SK-N-SH (cell line): Measurements from ENCODE around the gene NR2F1. TPM values are rescaled to one million over a fixed set of nuclear protein-coding genes. Genes with fewer than 3 reads are reported as not detected.

Experiments used
- CTCF ChIA-PET: fragments of 300-600, 350-600 bp; formaldehyde crosslinking; extraction: SDS; loops from one replicate; lab custom pipeline; 2021; lab: Yijun Ruan, JAX
- POLR2A ChIA-PET: fragments of 350-600 bp; sonication (Branson Sonifier 250); formaldehyde crosslinking; extraction: SDS; loops from one replicate; lab custom pipeline; 2020; ENCODE audit warnings: antibody characterized with exemption, inconsistent platforms; lab: Yijun Ruan, JAX
- DNase-seq: peaks from one replicate; pipeline ENCODE4 v3.0.0; 2012
- H2AFZ ChIP-seq: fragments of 200-600 bp; sonication (generic); 2 replicates; pipeline ENCODE4 v1.8.1; 2016; ENCODE audit warnings: antibody characterized with exemption, mild to moderate bottlenecking, low read depth
- H3F3A ChIP-seq: fragments of 200-600 bp; sonication (generic); replicated peaks from 2 replicates; pipeline ENCODE3; 2016; ENCODE audit warnings: antibody characterized with exemption, mild to moderate bottlenecking; ENCODE audit not compliant: insufficient read depth
- H3K27ac ChIP-seq, 2 experiments: fragments of 200-500 bp in 1 of 2; fragments of 200-600 bp in 1 of 2; sonication (Bioruptor generic) in 1 of 2; sonication (generic), shearing (Covaris generic) in 1 of 2; 2 replicates each; pipeline versions ENCODE4 v1.5.1 to v1.6.1; 2014 to 2016; ENCODE audit warnings: low read depth in 2 of 2, inconsistent platforms in 1 of 2, low read length in 1 of 2, mild to moderate bottlenecking in 1 of 2, mixed read lengths in 1 of 2
- H3K27me3 ChIP-seq: fragments of 200-600 bp; sonication (generic), shearing (Covaris generic); 2 replicates; pipeline ENCODE4 v1.6.1; 2016; ENCODE audit warnings: mixed run types; ENCODE audit not compliant: insufficient read depth
- H3K36me3 ChIP-seq, 2 experiments: fragments of 200-500 bp in 1 of 2; fragments of 200-600 bp in 1 of 2; sonication (Bioruptor generic) in 1 of 2; sonication (generic) in 1 of 2; replicated peaks in 1 of 2; 2 replicates each; pipeline versions ENCODE3 to v1.5.1; 2014 to 2016; ENCODE audit warnings: low read length in 1 of 2, mild to moderate bottlenecking in 1 of 2; ENCODE audit not compliant: insufficient read depth in 2 of 2, control insufficient read depth in 1 of 2
- H3K4me1 ChIP-seq, 2 experiments: fragments of 200-500 bp in 1 of 2; fragments of 200-600 bp in 1 of 2; sonication (Bioruptor generic) in 1 of 2; sonication (generic), shearing (Covaris generic) in 1 of 2; 2 replicates each; pipeline versions ENCODE4 v1.5.1 to v1.6.1; 2014 to 2016; ENCODE audit warnings: low read depth in 1 of 2, low read length in 1 of 2, mixed run types in 1 of 2; ENCODE audit not compliant: insufficient read depth in 2 of 2, control insufficient read depth in 1 of 2
- H3K4me2 ChIP-seq: fragments of 200-600 bp; sonication (generic), shearing (Covaris generic); 2 replicates; pipeline ENCODE4 v1.6.1; 2017; ENCODE audit warnings: mixed run types
- H3K4me3 ChIP-seq, 2 experiments: fragments of 200-500 bp in 1 of 2; fragments of 200-600 bp in 1 of 2; sonication (Bioruptor generic) in 1 of 2; sonication (generic), shearing (Covaris generic) in 1 of 2; 2 replicates each; pipeline versions ENCODE4 v1.5.1 to v1.8.1; 2014 to 2016; ENCODE audit warnings: low read depth in 2 of 2, inconsistent platforms in 1 of 2, low read length in 1 of 2, mild to moderate bottlenecking in 1 of 2, mixed read lengths in 1 of 2, moderate library complexity in 1 of 2
- H3K79me2 ChIP-seq: fragments of 200-600 bp; sonication (generic); 2 replicates; pipeline ENCODE4 v1.8.1; 2017; ENCODE audit warnings: mild to moderate bottlenecking; ENCODE audit not compliant: insufficient read depth
- H3K9ac ChIP-seq: fragments of 200-600 bp; sonication (generic); 2 replicates; pipeline ENCODE4 v1.6.1; 2017; ENCODE audit warnings: mixed run types
- H3K9me2 ChIP-seq: fragments of 200-600 bp; sonication (generic); 2 replicates; pipeline ENCODE4 v1.6.1; 2017; ENCODE audit warnings: mixed run types
- H3K9me3 ChIP-seq: fragments of 200-600 bp; sonication (generic); 2 replicates; pipeline ENCODE4 v1.6.1; 2017; ENCODE audit warnings: mixed run types, mild to moderate bottlenecking, moderate library complexity
- H4K20me1 ChIP-seq: fragments of 200-600 bp; sonication (generic); 2 replicates; pipeline ENCODE4 v1.6.1; 2017; ENCODE audit warnings: mild to moderate bottlenecking, mixed run types; ENCODE audit not compliant: insufficient read depth
- CHD2 ChIP-seq: fragments of 150-350 bp; IDR thresholded peaks from 2 replicates; pipeline ENCODE4 v1.6.1; 2018; ENCODE audit warnings: low read length; ENCODE audit not compliant: partially characterized antibody
- FOSL2 ChIP-seq: IDR thresholded peaks from 2 replicates; pipeline ENCODE4 v1.4.0; 2012; ENCODE audit warnings: low read depth, mild to moderate bottlenecking, moderate library complexity, borderline replicate concordance
- MAX ChIP-seq: IDR thresholded peaks from 2 replicates; pipeline ENCODE4 v1.4.0; 2012; ENCODE audit warnings: low read depth
- REST ChIP-seq: IDR thresholded peaks from 2 replicates; pipeline ENCODE4 v1.6.1; 2012; ENCODE audit warnings: mild to moderate bottlenecking, low read depth, low read length, moderate library complexity
- TAF1 ChIP-seq: IDR thresholded peaks from 2 replicates; pipeline ENCODE4 v1.6.1; 2012; ENCODE audit warnings: low read depth, mild to moderate bottlenecking, low read length, moderate library complexity, borderline replicate concordance
- USF2 ChIP-seq: fragments of 150-350 bp; IDR thresholded peaks from 2 replicates; pipeline ENCODE4 v1.6.1; 2017; ENCODE audit warnings: antibody characterized with exemption, low read length, low read depth, borderline replicate concordance
- WGBS: methylation state at CpG from one replicate; pipeline ENCODE4 v1.1.6; 2017; ENCODE audit warnings: low lambda C conversion rate; 5-methylcytosine and 5-hydroxymethylcytosine counted together
- polyA plus RNA-seq, 3 experiments: library from polyadenylated mRNA; depleted of rRNA; stranded (reverse); fragments of >200 nt; gene quantifications; 2 replicates each; pipeline ENCODE4 v1.2.3, GENCODE V29; 2012

Gene NR2F1
- polyA plus RNA-seq, 1 of the 3 experiments (the other 2 are of a cell fraction): 47.1 TPM

GRCh38 chr5:93595420-93596147 is 12.6 kb downstream of the NR2F1 start (continued):
- TF ChIP-seq REST: no peak
- TF ChIP-seq USF2: no peak
- TF ChIP-seq, all 33 proteins: peak for 0

GRCh38 chr5:93596310-93596675 is 13.3 kb downstream of the NR2F1 start:
- Histone ChIP-seq H3K9me3 (no peaks in the 10 kb centered on the region), H3K36me3 (peaks cover 21 to 35% of the 10 kb centered on the region in 2 experiments), H3F3A (peaks cover 6% of the 10 kb centered on the region), H3K4me2 (no peak overlapping the region), H4K20me1 (0 out of 2 replicates have a peak, but pooled peaks cover 4% of the 10 kb centered on the region), H2AFZ (no peak overlapping the region), H3K4me1 (peaks cover 6 to 10% of the 10 kb centered on the region in 2 experiments; a peak in 3 of 4 replicates), H3K27ac (no peak overlapping the region), H3K9me2 (no peaks in the 10 kb centered on the region), H3K9ac (no peak overlapping the region), H3K4me3 (no peak overlapping the region), H3K27me3 (no peaks in the 10 kb centered on the region), H3K79me2 (peaks cover 19% of the 10 kb centered on the region)
- TF ChIP-seq CHD2: no peak
- no peak for TF ChIP-seq FOSL2
- no peak for TF ChIP-seq MAX
- TF ChIP-seq TAF1: no peak
- WGBS: 86% methylated on average over 14 of the region's 14 CpGs
- DNase-seq: no peak
- CTCF ChIA-PET: interaction anchor here (0.9 kb wide), 1 partner anchor 205 kb away, joined by 4 read pairs; no protein-coding TSS in a partner anchor
- POLR2A ChIA-PET: no interaction called here
